ENCODE results near the gene PRKRA. TPM values are rescaled to one million over a fixed set of nuclear protein-coding genes. Genes with fewer than 3 reads are reported as not detected.

Gene PRKRA
- total and polyA plus RNA-seq, 2 experiments from 2014 or later = 44.0 to 67.1 TPM

DNA sequence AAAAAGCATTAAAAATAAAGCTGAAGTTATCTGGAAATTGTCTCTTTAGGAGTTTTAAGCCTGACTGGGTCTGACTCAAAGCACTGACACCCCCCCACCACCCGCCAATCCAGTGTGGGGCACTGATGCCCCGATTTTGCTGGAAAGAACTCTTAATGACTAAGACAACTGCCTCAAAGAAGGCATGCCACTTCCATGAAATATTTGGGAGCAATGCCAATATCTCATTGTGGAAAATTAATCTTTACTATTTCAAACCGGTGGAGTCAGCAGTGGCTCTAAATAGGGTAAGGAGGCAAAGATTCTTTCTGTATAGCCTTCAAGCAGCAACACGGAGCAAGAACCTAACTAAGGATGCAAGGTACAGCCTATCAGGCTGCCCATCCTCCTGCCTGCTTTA, 23.0 kb upstream of the PRKRA start:
- Histone ChIP-seq H2AFZ (no peak overlapping the region), H3K79me2 (replicated peaks; ENCODE audit: insufficient read depth) (no peaks in the 10 kb centered on the region), H3K4me3 (no peak overlapping the region), H3F3A (replicated peaks; ENCODE audit: low read depth) (peaks cover 2% of the 10 kb centered on the region; the same call in 1 of the 2 replicates), H3K27ac (ENCODE audit: low read depth) (no peak overlapping the region), H3K4me2 (no peak overlapping the region), H4K20me1 (replicated peaks; ENCODE audit: insufficient read depth) (no peaks in the 10 kb centered on the region), H3K36me3 (ENCODE audit: insufficient read depth) (no peaks in the 10 kb centered on the region), H3K4me1 (ENCODE audit: insufficient read depth) (peaks cover 4% of the 10 kb centered on the region; the same call in 1 of the 2 replicates), H3K27me3 (ENCODE audit: insufficient read depth) (no peaks in the 10 kb centered on the region), H3K9me2 (ENCODE audit: insufficient read depth) (no peaks in the 10 kb centered on the region)
- no peak for DNase-seq (ENCODE audit: low spot score)
- no peaks in the 10 kb centered on the region for H3K9me3 Mint-ChIP-seq
- H3K36me3 Mint-ChIP-seq (ENCODE audit: low read depth) = no peaks in the 10 kb centered on the region
- no peak overlapping the region for H3K4me3 Mint-ChIP-seq
- ATAC-seq = no peak
- TF ChIP-seq, protein P1, sequence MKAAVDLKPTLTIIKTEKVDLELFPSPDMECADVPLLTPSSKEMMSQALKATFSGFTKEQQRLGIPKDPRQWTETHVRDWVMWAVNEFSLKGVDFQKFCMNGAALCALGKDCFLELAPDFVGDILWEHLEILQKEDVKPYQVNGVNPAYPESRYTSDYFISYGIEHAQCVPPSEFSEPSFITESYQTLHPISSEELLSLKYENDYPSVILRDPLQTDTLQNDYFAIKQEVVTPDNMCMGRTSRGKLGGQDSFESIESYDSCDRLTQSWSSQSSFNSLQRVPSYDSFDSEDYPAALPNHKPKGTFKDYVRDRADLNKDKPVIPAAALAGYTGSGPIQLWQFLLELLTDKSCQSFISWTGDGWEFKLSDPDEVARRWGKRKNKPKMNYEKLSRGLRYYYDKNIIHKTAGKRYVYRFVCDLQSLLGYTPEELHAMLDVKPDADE (IDR thresholded peaks at IDR 0.05) = no peak
- TF ChIP-seq EZH2phosphoT487 (IDR thresholded peaks at IDR 0.05; ENCODE audit: unreplicated experiment) = no peak
- TF ChIP-seq ZNF114 (CRISPR knock-in tag; IDR thresholded peaks at IDR 0.05) = no peak
- TF ChIP-seq POLR2AphosphoS5 (IDR thresholded peaks at IDR 0.05; ENCODE audit: low read depth) = no peak
- peaks cover 4% of the 10 kb centered on the region; the same call in 2 of the 3 replicates for H3K4me1 Mint-ChIP-seq
- H3K27ac Mint-ChIP-seq = no peak overlapping the region
- no peaks in the 10 kb centered on the region for H3K27me3 Mint-ChIP-seq (ENCODE audit: insufficient read depth, low read depth, poor library complexity)

DNA sequence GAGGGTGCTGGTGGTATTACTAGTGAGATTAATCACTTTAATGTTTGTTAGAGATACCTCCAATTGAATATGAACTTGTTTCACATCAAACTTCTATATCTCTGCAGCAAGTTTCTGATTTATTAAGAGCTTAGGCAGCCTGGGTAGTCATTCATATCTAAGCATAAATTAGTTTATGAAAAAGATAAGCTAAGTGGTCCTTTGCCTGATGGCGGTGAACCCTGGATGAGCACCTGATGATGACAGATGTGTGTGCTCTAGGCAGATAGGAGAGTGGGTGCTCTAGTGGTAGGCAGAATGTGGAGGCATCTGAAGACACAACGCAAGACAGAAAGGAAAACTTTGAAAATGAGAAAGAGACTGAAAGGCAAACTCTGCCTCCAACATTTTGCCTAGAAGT, 22.4 kb upstream of the PRKRA start:
- Histone ChIP-seq H3K27me3 (ENCODE audit: insufficient read depth) (no peaks in the 10 kb centered on the region), H3K36me3 (ENCODE audit: insufficient read depth) (no peaks in the 10 kb centered on the region), H3K27ac (ENCODE audit: low read depth) (no peak overlapping the region), H3K4me2 (no peak overlapping the region), H3K9me2 (ENCODE audit: insufficient read depth) (no peaks in the 10 kb centered on the region), H4K20me1 (replicated peaks; ENCODE audit: insufficient read depth) (no peaks in the 10 kb centered on the region), H3F3A (replicated peaks; ENCODE audit: low read depth) (no peaks in the 10 kb centered on the region), H2AFZ (no peak overlapping the region), H3K79me2 (replicated peaks; ENCODE audit: insufficient read depth) (no peaks in the 10 kb centered on the region), H3K4me1 (ENCODE audit: insufficient read depth) (peaks cover 4% of the 10 kb centered on the region; the same call in 1 of the 2 replicates), H3K4me3 (no peak overlapping the region)
- Mint-ChIP-seq H3K4me1 (peaks cover 4% of the 10 kb centered on the region; the same call in 2 of the 3 replicates), H3K9me3 (no peaks in the 10 kb centered on the region), H3K27me3 (ENCODE audit: insufficient read depth, low read depth, poor library complexity) (no peaks in the 10 kb centered on the region), H3K4me3 (no peak overlapping the region), H3K36me3 (ENCODE audit: low read depth) (no peaks in the 10 kb centered on the region), H3K27ac (no peak overlapping the region)
- ATAC-seq = no peak
- no peak for DNase-seq (ENCODE audit: low spot score)
- TF ChIP-seq CREB1 (CRISPR knock-in tag; IDR thresholded peaks at IDR 0.05; ENCODE audit: low read depth) = no peak
- TF ChIP-seq ZNF462 (CRISPR knock-in tag; IDR thresholded peaks at IDR 0.05) = no peak
- TF ChIP-seq NANOG (IDR thresholded peaks at IDR 0.05; ENCODE audit: borderline replicate concordance) = no peak
- TF ChIP-seq ZNF331 (CRISPR knock-in tag; IDR thresholded peaks at IDR 0.05; ENCODE audit: low read depth) = no peak
- no peak for TF ChIP-seq REST (IDR thresholded peaks at IDR 0.05; ENCODE audit: unreplicated experiment)
- no peak for TF ChIP-seq JUNB (IDR thresholded peaks at IDR 0.05; ENCODE audit: unreplicated experiment)
- TF ChIP-seq POLR2AphosphoS5 (IDR thresholded peaks at IDR 0.05; ENCODE audit: low read depth) = no peak

Measured in GM23338 (cell line).